Measurements from ENCODE around the gene CNNM4.

CNNM4 gene

GRCh38 chr2:96730212-96730611 lies 30.5 kb upstream of the CNNM4 start:
- TF ChIP-seq, protein P1, sequence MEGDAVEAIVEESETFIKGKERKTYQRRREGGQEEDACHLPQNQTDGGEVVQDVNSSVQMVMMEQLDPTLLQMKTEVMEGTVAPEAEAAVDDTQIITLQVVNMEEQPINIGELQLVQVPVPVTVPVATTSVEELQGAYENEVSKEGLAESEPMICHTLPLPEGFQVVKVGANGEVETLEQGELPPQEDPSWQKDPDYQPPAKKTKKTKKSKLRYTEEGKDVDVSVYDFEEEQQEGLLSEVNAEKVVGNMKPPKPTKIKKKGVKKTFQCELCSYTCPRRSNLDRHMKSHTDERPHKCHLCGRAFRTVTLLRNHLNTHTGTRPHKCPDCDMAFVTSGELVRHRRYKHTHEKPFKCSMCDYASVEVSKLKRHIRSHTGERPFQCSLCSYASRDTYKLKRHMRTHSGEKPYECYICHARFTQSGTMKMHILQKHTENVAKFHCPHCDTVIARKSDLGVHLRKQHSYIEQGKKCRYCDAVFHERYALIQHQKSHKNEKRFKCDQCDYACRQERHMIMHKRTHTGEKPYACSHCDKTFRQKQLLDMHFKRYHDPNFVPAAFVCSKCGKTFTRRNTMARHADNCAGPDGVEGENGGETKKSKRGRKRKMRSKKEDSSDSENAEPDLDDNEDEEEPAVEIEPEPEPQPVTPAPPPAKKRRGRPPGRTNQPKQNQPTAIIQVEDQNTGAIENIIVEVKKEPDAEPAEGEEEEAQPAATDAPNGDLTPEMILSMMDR (IDR thresholded peaks at IDR 0.05; ENCODE audit: low read depth, low read length), result no peak
- no peak for DNase-seq (ENCODE audit: extremely low read depth, low read depth)

GRCh38 chr2:96733931-96734330 lies 26.8 kb upstream of the CNNM4 start:
- TF ChIP-seq, protein P1 (IDR thresholded peaks at IDR 0.05; ENCODE audit: low read depth, low read length), result no peak
- DNase-seq (ENCODE audit: extremely low read depth, low read depth), result no peak

GRCh38 chr2:96734880-96735583 lies 25.7 kb upstream of the CNNM4 start:
- peak; percentile 28 for DNase-seq (ENCODE audit: extremely low read depth, low read depth)
- TF ChIP-seq, protein P1 (IDR thresholded peaks at IDR 0.05; ENCODE audit: low read depth, low read length), result no peak

GRCh38 chr2:96737251-96737650 lies 23.5 kb upstream of the CNNM4 start:
- TF ChIP-seq, protein P1 (IDR thresholded peaks at IDR 0.05; ENCODE audit: low read depth, low read length), result no peak
- DNase-seq (ENCODE audit: extremely low read depth, low read depth), result no peak

GRCh38 chr2:96737831-96738230 lies 22.9 kb upstream of the CNNM4 start:
- no peak for DNase-seq (ENCODE audit: extremely low read depth, low read depth)
- TF ChIP-seq, protein P1 (IDR thresholded peaks at IDR 0.05; ENCODE audit: low read depth, low read length), result no peak

DNA sequence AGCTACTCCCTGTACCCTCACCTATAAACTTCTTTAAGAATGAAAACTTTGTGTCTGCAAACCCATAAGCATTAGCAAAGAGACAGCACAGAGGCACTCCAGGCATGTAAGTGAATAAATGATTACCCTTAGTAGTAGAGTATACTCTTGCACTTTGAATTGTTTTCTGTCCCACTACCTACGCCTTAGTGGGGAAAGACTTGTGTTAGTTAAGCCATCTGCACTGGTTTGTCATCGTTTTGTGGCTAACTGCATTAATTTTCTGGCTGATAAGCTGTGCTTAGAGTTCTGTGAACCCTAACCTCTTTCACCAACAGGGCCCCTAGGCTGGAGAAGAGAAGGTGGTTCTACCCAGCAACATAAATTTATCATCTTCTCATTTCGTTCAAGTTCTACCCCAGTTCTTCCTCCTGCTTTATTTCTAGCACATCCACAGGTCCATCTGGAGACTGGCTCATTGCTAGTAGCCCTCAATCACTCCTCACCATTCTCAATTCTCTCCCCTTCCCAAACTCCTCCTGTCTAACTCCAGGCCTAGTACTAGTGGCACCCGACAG lies 21.5 kb upstream of the CNNM4 start:
- no peak for DNase-seq (ENCODE audit: extremely low read depth, low read depth)
- TF ChIP-seq, protein P1 (IDR thresholded peaks at IDR 0.05; ENCODE audit: low read depth, low read length), result no peak

DNA sequence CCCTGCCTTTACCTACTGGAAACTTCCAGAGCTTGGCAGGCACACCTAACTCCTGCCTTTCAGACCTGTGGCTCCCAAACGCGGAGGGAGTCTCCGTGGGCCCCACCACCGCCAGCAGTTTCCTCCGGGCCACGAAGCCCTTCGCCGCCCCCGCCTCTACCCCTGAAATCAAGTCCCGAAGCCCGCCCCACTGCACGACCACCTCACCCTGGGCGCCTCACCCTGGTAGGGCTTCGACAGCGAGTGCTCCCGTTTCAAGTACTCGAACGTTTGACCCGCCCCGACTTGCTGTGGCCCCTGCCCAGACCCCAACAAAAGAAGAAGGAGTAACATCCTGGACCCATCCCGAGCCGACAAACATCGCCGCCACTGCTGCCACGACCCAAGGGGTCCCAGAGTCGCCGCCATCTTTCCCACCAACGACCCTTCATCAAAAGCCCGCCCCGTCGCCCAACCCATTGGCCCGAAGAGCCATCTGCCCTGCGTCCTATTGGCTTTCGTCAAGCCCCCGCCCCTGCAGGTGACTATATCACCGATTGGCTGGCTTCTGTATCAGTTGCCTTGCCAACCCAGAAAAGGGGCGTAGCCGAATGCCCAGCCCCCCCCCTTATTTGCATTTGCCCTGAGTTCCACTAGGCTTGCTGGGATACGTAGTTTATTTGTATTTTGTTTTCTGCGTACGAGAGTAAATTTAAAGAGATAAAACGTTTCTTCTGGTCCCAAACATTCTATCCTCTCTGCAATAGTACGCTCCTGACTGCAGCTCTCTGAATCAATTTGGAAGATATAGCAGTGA lies 20.9 kb upstream of the CNNM4 start, which contains the start of gene LMAN2L:
LMAN2L (minus strand) TSS at position 432 of the 796 bp plus-strand sequence; CDS start at position 408, 24 bp downstream.
- TF ChIP-seq, protein P1 (IDR thresholded peaks at IDR 0.05; ENCODE audit: low read depth, low read length), result no peak; the same call in 1 of the 2 replicates
- peak; percentile 93 for DNase-seq (ENCODE audit: extremely low read depth, low read depth)

All from AG09319 (cell line).